GM18498 (cell line): ENCODE results near the gene SLC6A2.
"Not testable (repeated sequence)": the region's sequence is repeated elsewhere in the genome, so short reads cannot be mapped to it uniquely, and the experiment has no call there.

Experiments
- ATAC-seq: cut with Tn5 transposase; IDR thresholded peaks from one replicate; pipeline ENCODE4 v1.9.1; 2021; ENCODE audit warnings: mild to moderate bottlenecking, moderate library complexity; ENCODE audit not compliant: unreplicated experiment

The SLC6A2 gene

DNA sequence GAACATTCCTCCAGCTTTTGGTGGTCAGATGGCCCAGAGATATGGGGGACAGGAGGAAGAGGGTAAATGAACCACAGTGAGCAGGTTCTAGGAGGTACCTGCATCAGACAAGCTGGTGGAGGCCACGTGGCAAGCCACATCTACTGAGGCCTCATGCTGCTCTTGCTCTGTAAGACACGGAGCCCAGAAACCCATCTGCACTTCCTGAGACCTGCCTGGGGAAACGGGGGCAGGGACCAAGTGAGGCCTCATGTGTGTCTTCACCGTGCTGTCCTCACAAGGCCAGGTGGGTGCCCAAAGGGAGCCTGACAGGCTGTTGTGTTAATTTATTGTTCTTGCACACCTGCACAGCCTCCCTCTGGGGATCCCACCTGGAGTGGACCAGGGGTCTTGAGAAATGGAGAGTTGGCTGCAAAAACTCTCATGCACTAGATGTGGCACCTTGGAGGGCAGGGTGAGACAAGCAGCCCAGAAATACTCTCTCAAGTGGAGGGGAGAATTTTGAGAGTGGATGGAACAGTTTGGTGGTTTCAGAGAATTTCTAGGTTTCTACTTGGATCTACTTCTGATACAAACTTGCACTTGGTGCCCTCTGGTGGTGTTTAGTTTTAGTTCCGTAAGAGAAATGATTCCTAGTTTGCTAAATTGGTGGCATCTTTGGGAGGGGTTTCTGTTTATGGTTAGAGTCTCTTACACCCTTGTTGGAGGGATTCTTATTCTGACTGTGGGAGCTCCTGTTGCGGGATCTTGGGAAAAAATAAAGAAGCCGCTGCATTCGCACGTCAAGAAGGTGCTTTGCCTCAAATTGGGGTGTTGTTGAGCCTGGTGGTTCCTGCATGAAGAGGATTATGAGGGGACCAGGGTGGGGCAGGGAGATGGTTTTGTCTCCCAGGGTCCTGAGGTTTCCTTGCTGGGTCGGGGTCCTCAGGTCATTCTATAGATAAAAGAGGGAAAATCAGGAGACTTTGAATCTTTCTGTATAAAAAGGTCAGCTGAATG lies 47.5 kb downstream of the SLC6A2 start:
- no peak for ATAC-seq

DNA sequence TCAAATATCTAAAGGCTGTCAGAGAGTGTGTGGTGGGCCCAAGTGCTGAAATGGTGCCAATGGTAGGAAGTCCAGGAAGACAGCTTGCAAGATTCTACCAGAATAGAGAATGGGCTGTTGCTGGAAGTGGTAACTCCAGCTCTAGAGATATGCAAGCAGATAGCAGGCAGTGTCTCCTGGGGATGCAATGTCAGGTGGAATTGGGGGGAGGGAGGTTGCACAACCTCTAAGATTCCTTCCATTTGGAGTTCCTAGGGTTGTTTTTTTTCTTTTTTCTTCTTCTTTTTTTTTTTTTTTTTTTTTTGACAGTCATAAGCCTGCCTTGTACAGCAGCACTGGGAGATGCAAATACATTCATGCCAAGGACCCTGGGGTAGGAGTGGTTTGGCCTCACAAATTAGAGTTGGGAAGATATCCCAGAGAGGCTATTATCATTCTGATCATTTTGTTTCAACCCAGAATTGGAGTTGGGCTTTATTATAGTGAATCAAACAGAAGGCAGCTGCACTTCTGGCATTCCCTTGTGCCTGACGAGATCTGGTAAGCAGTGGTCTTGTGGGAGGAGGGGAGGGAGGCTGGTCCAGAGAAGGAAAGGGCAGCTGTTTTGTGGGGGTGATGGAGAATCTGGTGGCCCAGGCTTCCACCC lies 51.1 kb downstream of the SLC6A2 start:
- no peak for ATAC-seq

DNA sequence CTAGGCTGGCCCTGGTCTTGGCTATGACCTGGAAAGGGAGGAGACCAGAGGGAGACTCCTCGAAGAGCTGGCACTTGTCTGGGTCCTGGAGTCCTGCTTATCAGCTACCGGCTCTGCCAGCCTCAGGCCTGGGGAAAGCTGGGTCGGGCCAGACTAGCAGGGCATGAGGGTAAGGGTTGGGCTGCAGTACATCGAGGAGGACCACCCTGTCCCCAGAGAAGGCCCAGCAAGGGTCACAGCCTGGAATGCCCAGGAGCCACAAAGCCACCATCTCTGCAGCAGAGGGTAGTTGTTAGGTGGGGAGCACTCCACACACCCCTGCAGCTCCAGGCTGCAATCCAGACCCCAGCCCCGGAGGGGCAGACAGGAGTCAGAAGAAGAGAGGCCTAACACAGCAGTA lies 54.0 kb downstream of the SLC6A2 start:
- no peak for ATAC-seq

- ATAC-seq: no peak
Measured at GRCh38 chr16:55710466-55710865, 54.7 kb downstream of the SLC6A2 start.

DNA sequence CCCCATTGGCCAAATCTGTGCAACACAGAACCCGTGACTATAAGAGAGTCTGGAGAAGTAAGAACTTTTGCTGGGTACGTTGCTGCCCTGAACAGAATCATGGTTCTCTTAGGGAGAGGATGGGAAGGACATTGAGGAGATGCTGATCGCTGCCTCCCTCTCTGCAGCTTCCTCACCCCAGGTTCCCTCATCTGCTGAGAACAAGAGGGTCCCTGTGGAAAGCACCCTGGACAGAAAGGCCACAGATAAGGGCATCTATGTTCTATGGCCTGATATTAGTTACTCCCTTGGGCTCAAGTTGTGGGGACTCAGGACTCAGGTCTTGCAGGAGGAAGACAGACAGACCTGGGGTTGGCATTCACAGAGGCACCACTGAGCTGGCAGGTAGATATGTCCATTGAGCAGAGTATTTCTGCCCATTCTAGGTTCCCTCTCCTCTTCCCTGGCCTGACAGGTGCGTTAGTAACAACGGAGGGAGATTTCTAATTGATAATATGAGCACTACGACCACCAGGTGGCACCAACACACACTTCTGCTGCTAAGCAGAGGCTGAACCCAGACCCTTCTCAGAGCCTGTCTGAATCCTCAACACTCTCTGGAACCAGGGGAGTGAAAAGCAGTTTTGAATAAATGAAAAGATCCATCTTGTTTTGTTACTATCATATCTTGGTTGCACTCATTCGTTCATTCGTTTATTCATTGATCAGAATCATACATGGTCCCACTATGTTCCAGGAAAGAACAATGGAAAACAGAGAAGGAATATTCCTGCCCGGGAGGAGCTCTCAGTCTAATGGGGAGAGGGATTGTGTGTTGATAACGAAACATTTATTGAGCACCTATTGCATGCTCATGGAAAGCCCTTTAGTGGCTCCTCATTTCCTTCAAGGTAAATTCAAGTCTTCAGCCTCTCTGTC lies 56.4 kb downstream of the SLC6A2 start:
- peak; percentile 83 for ATAC-seq

GRCh38 chr16:55713103-55713502 lies 57.3 kb downstream of the SLC6A2 start:
- no peak for ATAC-seq

DNA sequence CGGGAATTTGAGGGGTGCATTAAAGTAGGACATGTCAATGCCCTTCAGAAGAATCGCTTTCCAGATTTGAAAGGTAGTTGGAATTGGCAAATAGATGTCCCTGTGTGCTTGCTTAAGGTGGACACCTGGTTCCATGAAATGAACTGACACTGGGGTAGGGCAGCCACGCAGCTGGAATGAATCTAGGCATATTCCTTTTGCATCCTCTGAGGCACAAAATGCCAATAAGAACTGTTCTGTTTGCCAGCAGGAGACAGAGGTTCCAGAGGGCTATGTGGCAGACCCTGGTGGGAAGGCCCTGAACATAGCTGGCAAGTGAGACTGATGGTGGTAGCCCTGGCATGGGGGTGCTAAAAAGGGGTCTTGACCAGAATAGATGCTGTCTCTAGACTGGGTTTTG lies 61.5 kb downstream of the SLC6A2 start:
- ATAC-seq: no peak

DNA sequence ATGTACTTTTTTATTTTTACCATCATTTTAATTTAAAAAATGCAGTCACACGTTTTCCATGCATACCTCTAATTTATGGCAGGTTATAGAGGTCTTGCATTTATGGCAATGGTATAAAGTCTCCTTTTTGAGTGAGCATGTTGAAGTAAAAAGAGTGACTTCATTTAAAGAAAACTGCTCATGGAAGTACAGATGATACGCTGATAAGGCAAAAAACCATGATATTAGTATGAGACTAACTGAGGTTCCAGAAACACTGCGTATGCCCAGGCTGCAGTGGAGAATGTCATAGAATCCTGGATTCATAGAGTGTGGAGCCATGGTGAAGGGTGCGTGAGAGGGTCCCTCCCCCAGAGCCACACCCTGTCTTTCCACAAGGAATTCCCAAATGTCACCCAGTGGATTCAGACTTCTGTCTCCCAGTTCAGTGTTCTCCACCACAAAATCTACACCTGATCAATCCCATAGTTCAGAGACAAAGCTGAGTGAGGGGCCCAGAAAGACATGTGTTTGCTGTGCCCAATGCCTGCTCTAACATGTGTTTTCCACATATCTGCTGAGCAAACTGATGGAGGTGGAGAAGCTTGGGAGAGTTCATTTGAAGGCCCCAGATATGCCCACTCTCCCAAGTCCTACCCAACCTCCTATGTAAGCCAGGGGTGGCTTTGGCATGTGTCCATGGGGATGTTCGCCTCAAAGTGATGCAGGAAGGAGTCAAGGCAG lies 69.4 kb downstream of the SLC6A2 start:
- no peak for ATAC-seq

- ATAC-seq: no peak
Measured at GRCh38 chr16:55728797-55729196, 73.0 kb downstream of the SLC6A2 start.

DNA sequence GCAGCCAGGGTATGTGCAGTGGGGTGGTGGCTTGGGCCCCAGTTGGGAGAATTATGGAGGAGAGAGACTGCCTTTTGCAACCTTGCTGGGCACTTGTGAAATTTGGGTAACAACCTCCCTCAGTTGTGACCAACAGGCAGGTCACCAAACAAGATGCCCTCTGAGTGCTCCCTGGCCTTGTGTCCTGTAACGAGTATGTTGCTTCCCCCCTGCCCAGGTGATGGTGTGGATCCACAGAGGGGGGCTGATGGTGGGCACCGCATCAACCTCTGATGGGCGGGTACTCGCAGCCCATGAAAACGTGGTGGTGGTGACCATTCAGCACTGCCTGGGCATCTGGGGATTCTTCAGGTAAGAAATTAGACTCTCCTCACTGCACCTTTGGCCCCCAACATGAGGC lies 74.3 kb downstream of the SLC6A2 start:
- no peak for ATAC-seq

DNA sequence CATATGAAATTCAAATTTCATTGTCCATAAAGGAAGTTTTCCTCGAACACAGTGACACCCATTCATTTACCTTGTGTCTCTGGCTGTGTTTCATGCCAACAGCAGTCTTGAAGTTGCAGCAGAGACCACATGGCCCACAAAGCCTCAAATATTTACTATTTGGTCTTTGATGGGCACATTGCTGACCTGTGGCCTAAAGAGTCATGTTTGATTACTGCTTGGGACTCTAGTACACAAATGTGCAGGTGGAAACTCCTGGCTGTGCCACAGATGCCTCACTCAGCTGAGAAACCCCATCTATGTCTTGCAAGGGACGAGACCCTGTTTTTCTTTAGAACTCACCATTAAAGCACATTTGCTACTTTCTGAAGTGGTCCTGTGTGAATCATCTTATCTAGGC lies 76.7 kb downstream of the SLC6A2 start:
- ATAC-seq: no peak

DNA sequence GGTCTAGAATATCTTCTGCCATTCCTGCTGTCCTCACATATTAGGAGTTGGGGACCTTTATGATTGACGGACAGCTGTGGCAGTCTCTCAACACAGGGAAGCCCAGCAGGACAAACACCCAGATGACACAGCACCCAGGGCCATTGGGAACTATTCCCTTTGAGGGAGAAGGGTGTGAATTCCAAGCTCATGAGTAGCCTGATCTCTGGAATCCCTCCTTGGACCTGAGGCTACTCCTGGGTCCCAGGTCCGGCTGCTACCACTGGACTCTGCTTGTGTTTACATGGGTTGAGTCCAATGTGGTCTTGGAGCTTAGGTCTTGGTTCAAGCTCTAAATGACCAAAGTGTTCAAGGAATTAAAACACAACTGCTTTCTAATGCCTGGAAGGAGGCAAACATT lies 78.9 kb downstream of the SLC6A2 start:
- ATAC-seq: no peak

- ATAC-seq: no peak
Measured at GRCh38 chr16:55735120-55735781, 79.5 kb downstream of the SLC6A2 start.

DNA sequence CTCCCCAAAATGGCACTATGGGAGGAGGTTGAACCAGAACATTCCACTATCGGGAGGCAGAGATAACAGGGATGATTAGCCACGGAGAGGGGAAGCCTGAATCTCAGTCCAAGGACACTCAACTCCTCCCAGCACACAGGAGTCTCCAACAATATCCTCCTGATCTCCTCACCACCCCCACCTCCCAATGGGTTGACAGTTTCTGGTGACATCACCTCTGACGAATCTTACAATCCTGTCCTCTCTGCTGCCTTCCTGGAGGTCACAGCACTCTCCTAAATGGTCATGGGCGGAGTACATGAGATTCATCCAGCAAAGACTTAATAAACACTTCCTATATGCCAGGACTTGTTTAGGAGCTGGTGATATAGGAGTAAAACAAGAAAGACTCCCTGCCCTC lies 80.9 kb downstream of the SLC6A2 start:
- no peak for ATAC-seq

DNA sequence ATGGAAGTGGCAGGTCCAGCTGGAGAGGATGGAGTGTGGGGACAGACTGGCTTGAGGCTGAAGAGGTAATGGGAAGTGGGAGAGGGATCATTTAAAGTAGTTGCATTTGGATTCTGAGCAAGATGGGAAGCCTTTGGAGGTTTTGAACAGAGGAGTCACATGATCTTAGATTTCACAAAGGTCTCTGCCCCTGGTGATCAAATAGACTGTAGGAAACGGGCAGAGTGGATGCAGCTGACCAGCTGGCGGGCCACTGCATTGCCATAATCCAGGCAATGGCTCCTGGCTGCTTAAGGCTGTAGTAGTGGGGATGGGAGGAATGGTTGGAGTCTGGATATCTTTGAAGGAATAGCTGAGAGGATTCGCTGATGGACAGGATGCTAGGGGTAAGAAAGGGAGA lies 81.5 kb downstream of the SLC6A2 start:
- no peak for ATAC-seq

- ATAC-seq: no peak
Measured at GRCh38 chr16:55737966-55738365, 82.2 kb downstream of the SLC6A2 start.

DNA sequence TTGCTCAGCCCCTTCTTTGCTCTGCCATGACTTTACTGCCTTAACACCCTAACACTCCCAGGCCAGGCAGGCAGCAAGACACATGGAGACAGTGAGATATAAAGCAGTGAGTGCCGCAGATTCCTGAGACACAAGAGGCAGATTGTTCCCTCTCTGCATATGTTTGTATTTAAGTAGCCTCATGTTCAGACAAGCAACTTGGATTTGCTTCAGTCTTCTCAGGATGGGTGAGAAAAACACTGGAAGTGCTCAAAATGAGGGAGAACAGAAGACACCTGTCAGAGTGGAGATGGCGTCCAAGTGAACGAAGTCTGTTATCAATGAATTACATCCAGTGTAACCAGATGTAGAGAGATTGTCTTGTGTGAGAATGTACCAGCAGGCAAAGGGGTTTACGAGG lies 90.3 kb downstream of the SLC6A2 start:
- no peak for ATAC-seq

- ATAC-seq: no peak
Measured at GRCh38 chr16:55747785-55748184, 92.0 kb downstream of the SLC6A2 start.

DNA sequence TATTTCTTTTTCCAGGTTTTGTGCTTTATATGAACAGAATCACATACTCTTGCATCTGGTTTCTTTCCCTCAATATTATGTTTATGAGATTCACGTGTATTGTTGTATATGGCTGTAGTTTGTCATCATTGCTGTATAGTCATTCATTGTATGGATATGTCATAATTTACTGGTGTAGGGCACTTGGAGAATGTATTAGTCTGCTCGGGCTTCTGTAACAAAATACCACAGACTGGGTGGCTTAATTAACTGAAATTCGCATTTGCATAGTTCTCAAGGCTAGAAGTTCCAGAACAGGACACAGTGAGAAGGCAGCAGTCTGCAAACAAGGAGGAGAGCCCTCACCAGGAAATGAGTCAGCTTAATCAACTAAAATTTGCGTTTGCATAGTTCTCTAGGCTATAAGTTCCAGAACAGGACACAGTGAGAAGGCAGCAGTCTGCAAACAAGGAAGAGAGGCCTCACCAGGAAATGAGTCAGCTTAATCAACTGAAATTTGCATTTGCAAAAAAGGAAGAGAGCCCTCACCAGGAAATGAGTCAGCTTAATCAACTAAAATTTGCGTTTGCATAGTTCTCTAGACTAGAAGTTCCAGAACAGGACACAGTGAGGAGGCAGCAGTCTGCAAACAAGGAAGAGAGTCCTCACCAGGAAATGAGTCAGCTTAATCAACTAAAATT lies 96.8 kb downstream of the SLC6A2 start:
- ATAC-seq: not testable (repeated sequence)
